Activated naive CD4-positive, alpha-beta T cell (primary cell): Measurements from ENCODE around the gene ALK.

ENCODE experiments used
- DNase-seq, 4 experiments: peaks; one replicate each; lab custom pipeline; 2025; lab: John Stamatoyannopoulos, UW

ALK gene

DNA sequence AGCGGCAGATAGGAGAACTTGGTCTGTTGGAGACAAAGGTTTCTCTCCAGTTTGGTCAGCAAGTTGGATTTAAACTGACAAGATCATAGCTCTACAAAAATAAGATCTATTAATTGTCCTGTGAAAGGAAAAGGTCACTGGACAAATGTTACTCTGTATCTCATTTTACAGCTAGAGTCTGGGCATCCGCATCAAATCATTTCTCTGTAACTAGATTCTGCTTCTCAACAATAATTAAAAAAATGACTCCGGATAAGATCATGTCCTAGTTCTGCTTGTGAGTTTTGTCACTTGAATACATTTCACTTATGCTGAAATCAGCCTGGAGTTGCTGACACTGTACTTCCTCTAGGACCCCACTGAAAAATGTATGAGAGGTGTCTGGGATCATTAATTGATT lies 310.8 kb downstream of the ALK start:
- DNase-seq, result no peak

DNA sequence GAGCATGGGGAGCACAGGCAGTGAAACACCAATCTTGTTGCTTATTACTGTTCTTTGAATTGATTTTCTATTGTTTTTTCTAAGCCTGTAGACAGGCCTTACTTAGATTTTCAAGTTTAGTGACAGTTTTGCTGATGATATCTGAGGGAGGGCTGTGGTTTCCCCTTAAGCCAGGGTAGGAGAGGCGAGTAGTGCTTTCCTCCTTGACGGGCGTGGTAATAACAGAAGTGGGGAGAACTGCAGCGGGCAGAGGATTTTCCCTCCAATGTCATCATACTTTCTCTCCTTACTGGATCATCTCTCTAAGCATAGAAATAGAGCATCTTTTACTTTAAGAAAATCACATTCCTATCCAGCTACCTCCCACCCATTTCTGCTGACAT lies 314.4 kb downstream of the ALK start:
- DNase-seq, result no peak

DNA sequence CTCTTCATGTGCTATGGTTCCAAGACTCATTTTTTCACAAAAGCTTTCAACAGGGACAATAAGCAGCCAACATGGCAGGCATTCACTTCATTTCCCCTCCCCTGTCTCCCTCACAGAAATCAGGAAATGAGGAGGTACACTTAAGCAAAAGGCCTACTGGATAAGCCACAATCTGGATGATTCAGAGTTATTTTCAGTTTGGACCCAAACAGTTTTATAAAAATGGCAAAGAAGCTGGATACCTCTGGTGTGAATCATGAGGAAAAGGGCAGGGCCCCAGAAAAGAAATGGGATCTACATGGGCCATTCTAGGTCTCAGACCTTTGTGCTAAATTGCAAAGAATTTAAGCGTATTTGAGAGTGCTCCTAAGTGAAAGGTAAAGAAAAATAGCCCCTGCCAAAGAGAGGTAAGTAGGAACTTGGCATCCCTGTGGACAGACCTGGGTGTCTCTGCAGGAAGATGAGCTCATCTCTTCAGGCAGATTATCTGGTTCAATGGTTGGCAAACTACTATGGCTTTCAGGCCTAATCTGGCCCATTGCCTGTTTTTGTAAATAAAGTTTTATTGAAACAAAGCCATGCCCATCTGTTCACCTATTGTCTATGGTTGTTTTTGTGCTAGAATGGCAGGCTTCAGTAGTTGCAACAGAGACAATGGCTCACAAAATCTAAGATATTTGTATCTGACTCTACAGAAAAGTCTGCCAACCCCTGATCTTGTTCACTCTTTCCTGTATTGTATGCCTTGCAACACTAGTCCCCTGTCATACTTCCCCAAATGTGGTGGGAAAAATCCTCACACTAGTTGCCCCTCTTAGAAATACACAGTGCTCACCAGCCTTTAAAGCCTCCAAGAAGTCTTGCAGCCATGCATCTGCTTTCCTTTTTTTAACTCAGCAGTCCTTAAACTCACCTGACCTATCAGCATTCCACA lies 315.0 kb downstream of the ALK start:
- no peak for DNase-seq

DNA sequence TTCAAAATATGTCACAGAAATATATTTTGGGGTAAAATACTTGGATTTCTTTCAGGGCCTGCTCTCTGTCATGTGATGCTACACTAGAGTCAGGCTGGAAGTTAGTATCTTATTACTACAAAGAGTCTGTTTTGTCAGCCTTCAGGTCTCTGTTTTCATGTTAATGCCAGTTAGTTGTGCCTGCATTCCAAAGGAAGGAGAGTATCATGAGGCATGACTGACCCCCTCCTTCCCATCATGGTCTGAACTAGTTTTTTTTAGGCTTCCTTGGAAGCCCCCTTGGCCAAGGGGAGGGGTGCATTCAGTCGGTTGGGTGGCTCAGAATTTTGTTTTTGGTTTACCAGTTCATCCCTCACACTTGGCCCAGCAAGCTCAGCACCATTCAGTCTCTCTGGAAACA lies 318.0 kb downstream of the ALK start:
- DNase-seq, result no peak

DNA sequence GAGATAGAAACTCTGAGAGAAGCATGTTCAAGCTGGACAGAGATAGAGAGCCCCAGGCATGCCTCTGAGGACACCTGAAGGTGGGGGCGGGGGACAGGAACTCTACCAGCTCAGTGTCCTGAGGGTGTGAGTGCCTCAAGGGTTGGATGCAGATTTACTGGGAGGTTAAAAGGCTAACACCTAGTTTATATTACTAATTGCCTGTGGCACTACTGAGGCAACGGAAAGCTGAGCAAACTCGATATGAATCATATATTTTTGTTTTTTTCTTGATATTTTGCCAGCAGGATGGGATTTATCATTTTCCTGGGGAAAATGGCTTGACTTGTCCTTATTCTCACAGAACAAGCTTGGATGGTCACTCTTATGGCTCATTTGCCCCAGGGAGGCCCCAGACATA lies 319.5 kb downstream of the ALK start:
- no peak for DNase-seq

DNA sequence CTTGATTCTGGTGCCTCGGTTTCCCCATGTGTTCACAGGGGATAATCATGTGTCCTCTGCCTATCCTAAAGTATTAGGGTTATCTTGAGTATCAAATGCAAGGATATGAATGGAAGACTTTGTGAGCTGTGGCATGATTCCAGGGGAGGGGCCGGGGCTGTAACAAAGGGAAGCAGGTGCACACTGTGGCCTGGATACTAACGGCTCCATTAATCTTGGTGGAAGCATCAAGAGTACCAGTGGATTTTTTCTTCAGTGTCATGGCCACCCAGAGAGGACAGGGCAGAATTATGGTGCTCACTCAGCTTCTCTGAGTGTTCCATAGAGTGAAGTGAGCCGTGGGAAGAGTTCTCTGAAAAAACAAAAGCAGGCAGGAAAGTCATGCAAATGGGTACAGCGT lies 320.1 kb downstream of the ALK start:
- DNase-seq, result no peak

DNA sequence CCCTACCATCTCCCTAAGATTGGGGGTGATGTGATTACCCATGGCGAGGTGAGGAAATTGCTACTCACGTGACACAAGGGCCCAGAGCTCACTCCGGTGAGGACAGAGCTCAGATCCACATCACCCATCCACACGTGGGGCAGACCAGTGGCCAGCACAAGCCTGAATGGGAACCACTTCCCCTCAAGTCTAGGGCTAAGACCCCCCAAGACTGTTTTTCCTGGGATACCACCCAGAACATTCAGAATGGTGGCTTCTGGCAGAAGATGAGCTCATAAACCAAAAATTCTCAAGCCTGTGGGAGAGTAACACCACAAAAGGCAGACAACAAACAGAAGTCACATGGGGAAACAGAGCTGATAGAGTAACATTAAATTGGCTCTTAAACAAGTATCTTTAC lies 321.4 kb downstream of the ALK start:
- no peak for DNase-seq

DNA sequence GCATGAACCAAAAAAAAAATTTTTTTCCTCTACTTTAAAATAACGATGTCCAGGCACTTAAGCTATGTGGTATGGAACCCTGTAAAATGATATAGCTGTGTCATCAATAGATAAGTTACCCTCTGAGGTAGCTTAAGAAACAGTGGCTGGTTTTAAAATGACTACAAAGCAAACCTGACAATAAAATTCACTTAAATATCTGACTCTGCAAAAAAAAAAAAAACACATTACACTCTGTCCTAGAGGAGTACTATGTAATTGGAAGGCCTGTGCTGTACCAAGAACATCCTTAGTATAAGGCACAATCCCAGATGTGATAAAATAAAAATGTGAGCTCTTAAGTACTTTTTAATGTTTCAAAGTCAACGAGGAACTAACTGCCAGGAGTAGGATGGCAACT lies 322.4 kb downstream of the ALK start:
- DNase-seq, result no peak

DNA sequence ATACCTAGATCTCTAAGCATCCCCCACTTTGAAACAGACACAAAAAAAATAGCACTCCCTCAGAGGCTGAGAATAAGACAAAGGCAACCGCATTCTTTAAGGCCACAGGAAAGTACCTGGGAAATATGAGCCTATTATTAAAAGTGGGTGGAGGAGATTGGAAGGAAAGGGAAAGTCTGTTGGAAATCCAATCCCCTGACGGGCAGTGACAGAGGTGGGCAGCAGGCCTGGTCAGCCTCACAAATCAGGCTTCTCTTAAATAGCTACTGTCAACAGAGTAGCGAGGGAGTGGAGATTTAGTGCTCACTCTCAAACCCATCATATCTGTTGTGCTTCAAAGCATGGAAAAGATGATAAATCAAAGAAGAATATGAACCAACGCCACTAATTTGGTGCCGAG lies 324.4 kb downstream of the ALK start:
- no peak for DNase-seq

DNA sequence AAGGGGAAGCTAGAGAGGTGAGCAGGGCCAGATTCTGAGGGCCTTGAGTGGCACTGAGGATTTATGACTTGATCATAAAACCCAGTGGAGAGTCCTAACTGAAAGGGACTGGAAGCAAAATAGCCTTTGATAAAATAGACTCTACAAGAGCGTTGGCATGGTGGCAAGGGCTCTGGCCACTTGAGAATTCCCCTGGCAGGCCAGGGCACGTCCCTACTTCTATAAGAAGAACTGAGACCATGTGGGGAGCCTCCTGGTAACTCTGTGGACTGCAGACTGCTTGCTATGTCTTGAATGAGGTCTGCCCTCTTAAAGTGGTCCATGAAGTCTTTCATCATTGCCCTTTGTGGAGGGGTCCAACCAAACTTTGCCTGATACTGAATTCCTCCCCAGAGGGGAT lies 324.8 kb downstream of the ALK start:
- no peak for DNase-seq

DNA sequence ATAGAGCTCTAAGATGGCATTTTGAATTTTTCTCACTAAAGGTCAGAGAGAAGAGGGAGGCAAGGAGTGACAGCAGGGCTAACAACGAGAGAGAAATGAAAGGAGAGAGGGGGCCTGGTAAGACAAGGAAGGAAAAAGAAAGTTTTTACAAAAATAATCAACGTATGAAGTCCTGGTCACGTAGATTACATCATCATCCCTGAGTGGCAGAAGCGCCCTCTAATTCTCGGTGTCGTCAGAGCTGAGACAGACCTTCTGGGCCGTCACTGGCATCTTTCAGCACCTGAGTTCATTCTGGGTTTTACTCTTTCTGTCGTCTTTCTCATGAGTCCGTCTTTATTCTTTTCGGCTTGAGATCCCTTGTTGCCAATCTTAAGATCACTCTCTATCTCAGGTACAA lies 329.8 kb downstream of the ALK start:
- DNase-seq, result no peak

DNA sequence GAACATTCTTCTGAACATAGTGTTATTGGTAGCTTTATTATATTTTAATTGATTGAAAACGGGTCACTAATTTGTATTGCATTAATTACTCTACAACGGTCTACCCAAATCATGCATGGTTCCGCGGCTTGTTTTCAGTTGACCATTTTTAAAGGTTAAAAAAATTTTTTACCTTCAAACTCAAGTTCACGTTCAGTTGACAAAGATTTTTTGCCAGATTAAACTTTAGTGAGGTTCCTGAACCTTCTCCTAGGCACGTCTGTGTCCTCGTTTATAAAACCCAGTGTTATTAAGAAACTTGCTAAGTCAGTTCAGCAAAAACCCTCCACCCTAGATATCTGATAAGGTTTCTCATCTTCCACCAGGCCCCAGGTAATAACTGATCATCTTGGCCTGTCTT lies 331.2 kb downstream of the ALK start:
- DNase-seq, result no peak

DNA sequence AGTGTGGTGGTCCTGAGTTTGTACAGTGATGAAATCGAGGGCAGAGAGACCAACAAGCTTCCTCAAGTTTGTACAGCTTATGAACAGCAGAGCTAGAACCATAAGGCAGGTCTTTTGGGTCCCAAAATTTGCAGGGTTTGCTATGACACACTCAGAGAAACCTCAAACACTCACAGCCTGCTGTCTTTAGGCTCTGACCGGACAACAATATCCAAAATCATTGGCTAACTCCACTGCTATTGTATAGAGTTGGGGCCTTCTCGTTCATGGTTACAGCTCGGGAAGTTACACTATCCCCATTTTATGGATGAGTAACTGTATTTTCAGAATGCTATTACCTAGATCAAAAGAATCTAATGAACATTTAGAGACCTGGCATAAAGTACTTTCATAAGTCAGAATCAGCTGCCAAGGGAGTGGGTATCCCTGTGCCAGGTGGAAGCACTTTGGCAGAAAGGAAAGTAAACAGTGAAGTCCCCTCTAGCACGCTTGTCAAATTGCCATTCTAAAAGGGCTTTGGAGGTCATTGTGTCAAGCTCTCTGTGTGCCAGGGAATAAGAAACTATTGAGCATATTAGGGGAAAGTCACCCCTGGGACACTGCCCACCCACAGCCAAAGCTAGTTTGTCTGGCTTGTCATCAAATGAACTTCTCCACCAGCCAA lies 331.8 kb downstream of the ALK start:
- no peak for DNase-seq

DNA sequence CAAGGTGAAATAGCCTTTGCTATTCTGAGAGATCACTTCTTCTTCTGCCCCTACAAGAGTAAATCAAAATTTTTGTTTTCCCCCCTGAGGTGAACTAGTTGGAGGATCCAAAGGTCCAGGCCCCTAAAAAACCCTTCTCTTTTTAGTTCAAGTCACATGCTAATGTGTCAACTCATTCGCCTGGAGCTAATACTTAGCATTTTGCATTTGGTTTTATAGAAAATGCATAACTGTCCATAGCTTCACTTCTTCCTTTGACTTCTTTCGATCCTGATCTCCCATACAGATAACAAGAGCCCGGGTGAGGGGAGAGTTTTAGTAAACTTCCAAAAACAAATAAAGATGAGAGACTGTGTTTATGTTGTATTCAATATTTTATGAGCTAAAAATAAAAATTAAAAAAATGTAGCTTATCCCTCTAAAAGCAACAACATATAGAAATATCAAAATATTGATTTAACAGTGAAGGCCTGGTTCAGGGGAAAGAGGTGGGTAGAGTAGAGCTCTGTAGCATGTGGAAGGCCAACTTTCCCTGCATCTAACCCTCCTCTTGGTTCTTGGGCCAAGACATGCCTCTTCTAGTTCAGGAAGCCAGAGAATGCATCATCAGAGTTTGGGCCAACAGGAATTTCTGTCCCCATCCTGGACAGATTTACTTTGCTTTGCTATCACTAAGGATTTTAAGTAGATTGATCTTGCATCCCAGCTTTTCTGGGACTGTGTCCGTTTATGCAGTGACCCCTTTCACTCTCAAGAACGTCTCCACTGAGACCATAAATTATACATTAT lies 333.8 kb downstream of the ALK start:
- no peak for DNase-seq

DNA sequence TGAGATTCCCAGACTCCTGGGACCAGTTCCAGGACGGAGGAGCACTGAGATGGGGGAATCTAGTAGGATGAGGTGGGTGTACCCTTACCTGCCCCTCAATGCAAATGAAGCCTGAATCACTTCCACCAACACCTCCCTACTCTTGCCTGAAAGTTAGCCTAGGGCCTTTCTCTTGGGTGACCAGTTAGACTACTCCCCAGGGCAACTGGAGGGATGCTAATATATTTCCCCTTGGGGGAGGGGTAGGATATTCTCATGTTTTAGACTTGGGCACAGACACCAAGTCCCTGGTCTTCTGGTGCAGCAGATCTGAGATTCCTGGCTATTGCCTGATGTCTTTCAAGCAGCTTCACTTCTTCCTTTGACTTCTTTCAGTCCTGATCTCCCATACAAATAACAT lies 334.5 kb downstream of the ALK start:
- DNase-seq, result no peak

DNA sequence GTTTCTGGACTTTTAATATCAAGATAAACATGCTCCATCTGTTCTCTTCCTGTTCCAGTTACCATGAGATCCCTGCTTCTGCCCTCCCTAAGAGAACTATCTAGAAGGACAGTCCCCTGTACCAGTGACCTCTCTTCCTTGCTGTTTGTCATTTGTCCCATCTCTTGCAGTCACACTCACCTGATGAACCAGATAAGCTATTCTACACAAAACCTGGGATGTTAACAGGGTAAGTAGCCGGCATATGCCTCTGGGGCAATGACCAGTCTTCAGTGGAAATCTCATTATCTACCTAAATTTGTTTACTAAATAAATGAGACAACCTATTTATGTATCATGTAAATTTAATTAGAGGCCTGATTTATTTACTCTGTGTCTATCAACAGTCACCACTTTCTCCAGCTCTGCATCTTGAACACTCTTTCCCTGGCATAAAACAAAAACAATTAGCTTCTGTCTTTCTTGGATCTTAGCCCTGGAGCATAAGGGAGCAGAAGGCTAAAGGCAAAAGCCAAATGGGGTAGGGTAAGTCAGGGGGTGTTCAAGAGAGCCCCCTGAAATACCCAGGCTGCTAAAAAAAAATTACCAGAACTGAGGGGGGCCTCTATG lies 337.7 kb downstream of the ALK start:
- DNase-seq, result no peak

DNA sequence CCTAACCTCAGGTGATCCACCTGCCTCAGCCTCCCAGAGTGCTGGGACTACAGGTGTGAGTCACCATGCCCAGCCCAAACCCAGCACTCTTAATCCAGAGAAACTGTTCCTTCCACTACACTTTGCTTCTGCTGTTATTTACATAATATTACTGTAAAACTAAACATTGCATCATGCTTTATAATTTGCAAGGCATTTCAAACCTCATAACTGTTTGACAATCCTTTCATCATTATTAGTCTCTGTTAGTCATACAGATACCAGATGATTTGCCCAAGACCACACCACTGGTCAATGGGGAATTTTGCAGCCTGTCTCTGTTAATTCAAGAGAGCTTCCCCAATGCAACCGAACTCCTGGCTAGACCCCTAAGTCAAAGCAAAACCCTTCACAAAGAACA lies 338.3 kb downstream of the ALK start:
- no peak for DNase-seq

DNA sequence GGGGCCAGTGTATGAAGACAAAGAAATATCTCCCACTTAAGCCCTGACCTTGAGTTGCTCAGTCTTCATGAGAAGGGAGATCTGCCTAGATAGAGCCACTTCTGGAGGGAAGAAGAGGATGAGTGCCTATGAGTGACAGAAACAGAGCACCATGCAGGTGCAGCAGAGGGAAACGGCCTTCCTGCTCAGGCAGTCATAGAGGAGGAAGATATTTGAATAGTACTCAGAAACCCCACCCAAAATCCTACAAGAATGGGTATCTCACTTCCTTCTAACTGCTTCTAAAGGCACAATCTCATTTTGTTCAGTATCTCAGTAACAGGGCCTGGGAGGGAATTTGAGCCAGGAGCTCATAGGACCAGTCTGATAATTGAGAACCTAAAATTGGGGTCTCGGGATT lies 339.3 kb downstream of the ALK start:
- DNase-seq, result no peak

DNA sequence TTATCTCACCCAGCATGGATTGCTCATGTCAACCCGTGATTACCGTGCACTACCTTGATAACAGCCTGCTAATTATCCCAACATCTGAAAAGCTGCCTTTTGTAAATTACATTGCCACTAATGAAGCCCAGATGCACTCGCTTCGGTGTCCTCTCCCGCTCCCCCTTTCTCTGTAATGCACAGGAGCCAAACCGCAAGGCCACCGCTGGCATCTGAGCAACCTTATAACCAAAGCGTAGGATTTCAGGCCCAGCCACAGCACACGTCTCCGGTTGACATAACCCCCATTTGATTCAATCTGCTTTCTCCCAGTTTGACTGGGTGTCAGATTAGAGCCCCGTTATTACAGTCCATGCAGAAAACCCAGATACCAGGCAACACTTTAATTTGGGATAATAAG lies 341.2 kb downstream of the ALK start:
- DNase-seq, result no peak

DNA sequence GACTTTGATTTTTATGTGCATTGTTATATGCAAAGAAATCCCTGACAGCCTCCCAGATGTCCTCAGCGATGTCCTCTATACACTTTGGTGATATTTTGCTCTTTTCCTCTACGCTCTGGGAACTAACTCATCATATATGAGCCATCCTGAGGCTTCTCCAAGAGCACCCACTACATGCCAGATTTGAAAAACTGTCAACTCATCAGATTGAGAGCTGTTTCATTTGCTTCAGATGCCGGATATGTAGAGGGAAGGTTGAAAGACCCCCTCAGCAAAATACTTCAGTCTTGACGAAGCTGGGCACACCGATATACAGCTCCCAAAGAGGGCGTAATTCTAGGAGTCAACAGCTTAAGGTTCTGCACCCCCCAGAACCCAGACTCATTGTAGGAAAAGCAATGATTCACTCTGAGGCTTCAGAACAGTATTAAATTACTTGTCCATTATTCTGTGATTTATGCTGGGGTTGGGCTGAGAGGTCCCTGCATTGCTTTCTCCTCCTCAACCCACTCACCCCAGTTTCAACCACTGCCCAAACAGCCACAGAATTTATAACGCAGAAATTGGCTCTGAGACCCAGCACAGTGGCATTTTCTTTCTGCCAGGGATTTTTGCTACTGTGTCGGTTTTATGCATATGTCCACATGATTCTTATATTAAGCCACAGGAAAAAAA lies 341.8 kb downstream of the ALK start:
- no peak for DNase-seq

DNA sequence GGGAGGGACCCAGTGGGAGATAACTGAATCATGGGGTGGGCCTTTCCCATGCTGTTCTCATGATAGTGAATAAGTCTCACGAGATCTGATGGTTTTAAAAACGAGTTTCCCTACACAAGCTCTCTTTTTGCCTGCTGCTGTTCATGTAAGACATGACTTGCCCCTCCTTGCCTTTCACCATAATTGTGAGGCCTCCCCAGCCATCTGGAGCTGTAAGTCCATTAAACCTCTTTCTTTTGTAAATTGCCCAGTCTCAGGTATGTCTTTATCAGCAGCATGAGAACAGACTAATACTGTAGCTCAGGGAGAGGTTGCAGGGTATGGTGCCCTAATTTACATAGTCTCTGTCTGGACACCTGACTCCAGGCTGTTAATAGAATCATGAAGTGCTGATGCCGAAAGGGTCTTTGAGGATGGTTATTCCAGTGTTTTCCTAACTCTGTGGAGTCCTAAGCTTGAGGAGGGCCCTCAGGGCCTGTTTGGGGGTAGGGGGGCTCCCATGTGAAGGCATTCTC lies 343.2 kb downstream of the ALK start:
- DNase-seq, result no peak

DNA sequence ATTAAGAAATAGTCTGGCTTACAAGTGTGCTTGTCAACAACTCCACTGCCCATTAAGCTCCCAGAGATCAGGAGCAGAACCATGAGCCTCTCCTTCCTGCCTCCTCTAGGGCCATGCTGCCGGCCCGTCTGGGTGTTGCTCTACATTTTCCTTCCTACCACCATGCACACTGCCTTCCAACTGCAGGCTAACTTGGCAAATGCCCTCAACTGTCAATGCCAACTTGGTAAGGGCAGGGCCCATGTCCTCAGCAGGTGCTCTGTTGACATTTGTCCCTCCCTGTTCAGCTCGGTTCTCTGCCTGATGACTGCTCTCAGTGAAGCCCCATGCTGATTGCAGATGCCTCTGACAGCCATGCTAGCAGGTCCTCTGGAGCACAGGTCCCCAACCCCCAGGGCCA lies 345.2 kb downstream of the ALK start:
- no peak for DNase-seq
